K562 (cell line): ENCODE data around the gene SLC22A15. TPM values are rescaled to one million over a fixed set of nuclear protein-coding genes. Genes with fewer than 3 reads are reported as not detected.

ENCODE experiments used
- ATAC-seq: fragments of 200-7000 bp; cut with Tn5 transposase; 3 replicates; pipeline ENCODE4 v1.9.1; 2020; ENCODE audit warnings: moderate library complexity
- BruUV-seq: library from RNA; stranded (reverse); fragments of 400-500 nt; replicated peaks from 2 replicates; lab custom pipeline; 2021; lab: Mats Ljungman, UMichigan
- CTCF ChIA-PET: fragments of 300-600 bp; formaldehyde crosslinking; extraction: SDS; loops from one replicate; lab custom pipeline; 2021; ENCODE audit warnings: low intra/inter-chr PET ratio; lab: Yijun Ruan, JAX
- POLR2A ChIA-PET: fragments of 300-600, 350-650 bp; sonication (Branson Sonifier 250); formaldehyde crosslinking; extraction: SDS; loops from one replicate; lab custom pipeline; 2021; ENCODE audit warnings: antibody characterized with exemption, inconsistent platforms; lab: Yijun Ruan, JAX
- DNase-seq, 4 experiments: peaks; one replicate each; pipeline versions ENCODE4 v3.0.0 to v3.0.0-alpha.2; 2011 to 2018; ENCODE audit warnings: low spot score in 3 of 4, mixed read lengths in 3 of 4; ENCODE audit errors: extremely low read depth in 1 of 4
- FAIRE-seq: peaks from 2 replicates; lab custom pipeline; 2011; peaks lifted over from hg19 to GRCh38; lab: Jason Lieb, UNC
- H2AFZ ChIP-seq: 2 replicates; pipeline ENCODE4 v1.6.0; 2011; ENCODE audit warnings: low read depth, low read length, control low read depth, inconsistent platforms
- H3K27ac ChIP-seq: fragments of 200-600 bp; 3 replicates; pipeline ENCODE4 v1.8.0; 2011; ENCODE audit warnings: low read depth, mild to moderate bottlenecking, control low read depth, inconsistent platforms, low read length, moderate library complexity, mixed read lengths; ENCODE audit errors: extremely low read depth
- H3K27me3 ChIP-seq, 2 experiments: fragments of 300-600 bp in 1 of 2; 2 replicates in 1 of 2; 3 replicates in 1 of 2; pipeline versions ENCODE4 v1.6.0 to v1.8.0; 2011; ENCODE audit warnings: inconsistent platforms in 2 of 2, low read length in 2 of 2, mild to moderate bottlenecking in 1 of 2, mixed read lengths in 1 of 2, moderate library complexity in 1 of 2; ENCODE audit not compliant: control insufficient read depth in 2 of 2, insufficient read depth in 2 of 2
- H3K36me3 ChIP-seq: fragments of 300-600 bp; 3 replicates; pipeline ENCODE4 v1.8.0; 2011; ENCODE audit warnings: mild to moderate bottlenecking, low read length, inconsistent platforms; ENCODE audit not compliant: control insufficient read depth, insufficient read depth
- H3K4me1 ChIP-seq, 2 experiments: fragments of 200-600 bp in 1 of 2; replicated peaks in 1 of 2; 2 replicates in 1 of 2; 3 replicates in 1 of 2; pipeline versions ENCODE4 v1.5.1 to v1.8.0; 2011; ENCODE audit warnings: inconsistent platforms in 2 of 2, low read length in 2 of 2, mild to moderate bottlenecking in 1 of 2, mixed read lengths in 1 of 2, moderate library complexity in 1 of 2; ENCODE audit not compliant: control insufficient read depth in 2 of 2, insufficient read depth in 2 of 2
- H3K4me2 ChIP-seq: 2 replicates; pipeline ENCODE4 v1.6.1; 2011; ENCODE audit warnings: low read length, control low read depth, inconsistent platforms, mixed read lengths; ENCODE audit not compliant: insufficient read depth
- H3K4me3 ChIP-seq: fragments of 200-600 bp; sonication (generic), shearing (Covaris generic); 2 replicates; pipeline ENCODE4 v1.5.1; 2016; ENCODE audit warnings: control low read depth, inconsistent platforms
- H3K79me2 ChIP-seq: fragments of 200-600 bp; 3 replicates; pipeline ENCODE4 v1.8.0; 2011; ENCODE audit warnings: low read length, inconsistent platforms; ENCODE audit not compliant: control insufficient read depth, insufficient read depth
- H3K9ac ChIP-seq, 2 experiments: 2 replicates each; pipeline versions ENCODE4 v1.6.0 to v1.6.1; 2011; ENCODE audit warnings: low read depth in 2 of 2, low read length in 2 of 2, control low read depth in 1 of 2, inconsistent platforms in 1 of 2, mild to moderate bottlenecking in 1 of 2, mixed read lengths in 1 of 2; ENCODE audit not compliant: insufficient read depth in 1 of 2
- H3K9me1 ChIP-seq: one replicate; pipeline ENCODE4 v1.6.0; 2011; ENCODE audit warnings: inconsistent platforms, mild to moderate bottlenecking, low read length, moderate library complexity; ENCODE audit not compliant: control insufficient read depth, insufficient read depth
- H3K9me3 ChIP-seq: replicated peaks from 2 replicates; pipeline ENCODE4 v1.5.1; 2011; ENCODE audit warnings: low read depth, low read length, inconsistent platforms; ENCODE audit not compliant: control insufficient read depth, insufficient read depth
- H4K20me1 ChIP-seq: replicated peaks from 2 replicates; pipeline ENCODE4 v1.6.1; 2011; ENCODE audit warnings: low read length, inconsistent platforms, mixed read lengths; ENCODE audit not compliant: control insufficient read depth, insufficient read depth
- FOXM1 ChIP-seq, 2 experiments: fragments of 450-650 bp in 1 of 2; sonication (generic) in 1 of 2; formaldehyde crosslinking in 1 of 2; IDR thresholded peaks; 2 replicates each; pipeline versions ENCODE4 v1.6.1 to v1.9.0; 2017 to 2022; ENCODE audit warnings: low read depth in 2 of 2, mild to moderate bottlenecking in 2 of 2, missing genetic modification reagents in 1 of 2, moderate library complexity in 1 of 2
- POLR2A ChIP-seq: fragments of 450-650 bp; conservative IDR thresholded peaks from 2 replicates; pipeline ENCODE4 v1.6.1; 2016
- RCOR1 ChIP-seq, 2 experiments: IDR thresholded peaks; 2 replicates each; pipeline ENCODE4 v1.6.1; 2012; ENCODE audit warnings: low read depth in 2 of 2, low read length in 2 of 2, borderline replicate concordance in 1 of 2, improper control_type of control experiment in 1 of 2
- ZNF507 ChIP-seq: conservative IDR thresholded peaks from 2 replicates; pipeline ENCODE4 v1.6.1; 2017; ENCODE audit warnings: missing genetic modification characterization, missing compliant biosample characterization
- WGBS: fragments of 100-300 bp; shearing (Covaris generic); methylation state at CpG from one replicate; pipeline ENCODE4 v1.1.6; 2016; ENCODE audit warnings: low coverage, mixed read lengths; ENCODE audit not compliant: insufficient coverage; ENCODE audit errors: missing lambda C conversion rate; 5-methylcytosine and 5-hydroxymethylcytosine counted together
- in situ Hi-C: fragments of 300-500 bp; cut with MboI; formaldehyde crosslinking; loops from 4 replicates; pipeline ENCODE4 v1.15.0; 2018; ENCODE audit warnings: inconsistent platforms, mixed read lengths
- intact Hi-C: fragments of 100-400 bp; cut with micrococcal nuclease; formaldehyde crosslinking; loops from 2 replicates; pipeline ENCODE4 v1.14.2; 2022
- polyA plus RNA-seq, 8 experiments: library from polyadenylated mRNA; depleted of rRNA in 4 of 8; stranded (reverse) in 5 of 8; unstranded in 3 of 8; fragments of >200 nt; fragmentation: Nextera tagmentation in 2 of 8; fragmentation: Illumina TruSeq in 1 of 8; extraction: Ambion mirVana in 2 of 8; extraction: Trizol in 1 of 8; gene quantifications; 2 replicates each; pipeline versions ENCODE4 v1.2.1 to v1.2.3, GENCODE V29; 2011 to 2014; ENCODE audit warnings: inconsistent platforms in 1 of 8, missing spikeins in 1 of 8
- total RNA-seq, 7 experiments: library from RNA; depleted of rRNA in 6 of 7; stranded (reverse); fragments of >200 nt in 6 of 7; fragmentation: Illumina TruSeq in 2 of 7; extraction: Trizol in 2 of 7; gene quantifications; 2 replicates each; pipeline versions ENCODE4 v1.2.1 to v1.2.3, GENCODE V29; 2011 to 2021; ENCODE audit warnings: low replicate concordance in 1 of 7
- TF ChIP-seq, protein P1 (sequence below): fragments of 250-450 bp; sonication (Bioruptor Pico); IDR thresholded peaks from 2 replicates; pipeline ENCODE4 v1.4.0; 2020; ENCODE audit warnings: mild to moderate bottlenecking

SLC22A15 gene
- total and polyA plus RNA-seq, 9 of the 15 experiments (the other 6 are each of a cell fraction or from before 2014, with no cell fraction given), result 0.24 to 2.7 (median 1.2) TPM

DNA sequence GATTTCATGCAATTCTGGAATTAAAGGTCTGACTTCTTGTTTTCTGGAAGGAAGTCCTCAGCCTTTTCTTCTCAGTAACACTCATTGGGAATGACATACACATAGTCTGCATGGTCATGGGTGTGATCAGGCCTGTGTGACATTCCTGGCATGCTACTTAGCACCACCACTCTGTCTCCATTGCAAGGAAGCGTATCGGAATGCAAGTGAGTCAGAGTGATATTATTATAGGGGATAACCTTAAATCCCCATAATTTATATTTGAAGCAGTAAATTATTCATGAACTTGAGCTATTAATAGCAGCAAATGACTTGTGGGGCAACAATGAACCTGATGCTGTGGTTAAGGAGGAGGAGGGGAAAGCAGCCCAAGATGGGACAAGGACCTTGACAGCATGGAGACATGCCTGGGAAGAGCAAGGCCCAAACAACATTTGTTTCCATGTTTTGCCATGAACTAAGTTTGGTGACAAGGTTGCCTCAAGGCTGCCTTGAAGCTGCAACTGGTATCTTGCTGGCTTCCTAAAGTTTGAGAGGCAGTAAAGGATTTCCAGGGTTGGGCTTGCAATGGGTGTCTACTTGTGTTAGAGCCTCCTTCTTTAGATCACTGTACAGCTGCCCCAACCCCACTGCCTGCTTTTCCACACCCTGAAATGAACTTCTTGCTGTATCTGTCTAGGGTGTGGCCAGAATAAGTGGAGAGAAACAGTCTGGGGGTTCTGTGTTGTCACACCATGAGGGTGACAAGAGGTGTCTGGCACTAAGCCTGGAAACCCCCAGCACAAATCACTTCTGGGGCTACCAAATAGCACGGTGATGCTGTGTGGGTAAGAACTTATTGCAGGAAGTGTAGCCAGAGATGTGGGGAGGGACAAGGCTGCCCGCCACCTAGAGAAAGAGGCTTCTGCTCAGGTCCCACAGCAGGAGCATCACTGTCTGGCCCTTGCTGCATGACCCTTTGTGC is 139.4 kb downstream of the SLC22A15 start (continued):
- TF ChIP-seq RCOR1 (IDR thresholded peaks at IDR 0.05; ENCODE audit: borderline replicate concordance in 1 of 2, low read depth in 2 of 2, low read length in 2 of 2) (no peak), ZNF507 (tag) (no peak)

DNA sequence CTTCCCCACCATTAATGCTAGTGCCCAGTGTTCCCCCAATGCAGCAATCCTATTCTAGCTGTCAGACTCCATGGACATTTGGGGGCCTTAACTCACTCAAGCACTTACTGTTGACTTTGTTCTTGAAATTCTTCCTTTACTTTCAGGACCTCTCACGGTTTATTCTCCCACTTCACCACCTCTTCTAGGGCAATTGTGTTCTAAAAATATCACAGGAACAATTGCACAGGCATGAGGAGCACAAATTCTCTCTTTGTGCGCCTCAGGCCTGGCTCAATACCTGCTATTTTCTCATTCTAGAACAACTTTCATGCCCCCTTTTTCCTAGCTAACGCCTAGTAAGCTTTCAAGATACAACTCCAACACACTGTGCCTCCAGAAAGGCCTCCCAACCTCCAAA is 142.2 kb downstream of the SLC22A15 start:
- H3K4me3 ChIP-seq, result no peak overlapping the region
- no peaks in the 10 kb centered on the region; the same call in 1 of the 2 replicates for H3K9me3 ChIP-seq
- FAIRE-seq, result no peak
- no peak for ATAC-seq
- no peaks in the 10 kb centered on the region for H3K36me3 ChIP-seq
- H3K27me3 ChIP-seq, result peaks cover 8 to 13% of the 10 kb centered on the region in 2 experiments; a peak in 4 of 5 replicates
- H3K4me2 ChIP-seq, result no peak overlapping the region
- CTCF ChIA-PET, result no interaction called here
- DNase-seq, result no peak
- H3K9ac ChIP-seq, result no peak overlapping the region
- POLR2A ChIA-PET, result interaction anchor here (0.6 kb wide), 1 partner anchor 380 kb away, joined by 3 read pairs; no protein-coding TSS in a partner anchor
- BruUV-seq, result no TSS peak
- WGBS, result 0% methylated on average over 3 of the region's 3 CpGs
- no peaks in the 10 kb centered on the region for H3K4me1 ChIP-seq
- H4K20me1 ChIP-seq, result no peaks in the 10 kb centered on the region
- no peak overlapping the region for H3K27ac ChIP-seq
- H2AFZ ChIP-seq, result no peak overlapping the region
- intact Hi-C loops (no loop called here), in situ Hi-C loops (no loop called here)
- no peaks in the 10 kb centered on the region for H3K79me2 ChIP-seq
- no peaks in the 10 kb centered on the region for H3K9me1 ChIP-seq
- TF ChIP-seq FOXM1 (IDR thresholded peaks at IDR 0.05; ENCODE audit: low read depth) (no peak), FOXM1 (CRISPR knock-in tag; IDR thresholded peaks at IDR 0.05; ENCODE audit: low read depth) (no peak), POLR2A (no peak)
- TF ChIP-seq, protein P1, sequence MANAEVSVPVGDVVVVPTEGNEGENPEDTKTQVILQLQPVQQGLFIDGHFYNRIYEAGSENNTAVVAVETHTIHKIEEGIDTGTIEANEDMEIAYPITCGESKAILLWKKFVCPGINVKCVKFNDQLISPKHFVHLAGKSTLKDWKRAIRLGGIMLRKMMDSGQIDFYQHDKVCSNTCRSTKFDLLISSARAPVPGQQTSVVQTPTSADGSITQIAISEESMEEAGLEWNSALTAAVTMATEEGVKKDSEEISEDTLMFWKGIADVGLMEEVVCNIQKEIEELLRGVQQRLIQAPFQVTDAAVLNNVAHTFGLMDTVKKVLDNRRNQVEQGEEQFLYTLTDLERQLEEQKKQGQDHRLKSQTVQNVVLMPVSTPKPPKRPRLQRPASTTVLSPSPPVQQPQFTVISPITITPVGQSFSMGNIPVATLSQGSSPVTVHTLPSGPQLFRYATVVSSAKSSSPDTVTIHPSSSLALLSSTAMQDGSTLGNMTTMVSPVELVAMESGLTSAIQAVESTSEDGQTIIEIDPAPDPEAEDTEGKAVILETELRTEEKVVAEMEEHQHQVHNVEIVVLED (CRISPR knock-in tag), result no peak
- TF ChIP-seq, all 486 proteins: peak for 0

Other genes starting within 250 kb of the SLC22A15 start
- gene CASQ2, start 207.8 kb upstream of the SLC22A15 start, total RNA-seq (2014; rRNA removed), result not detected in 2 replicates
- not detected in 2 replicates for gene CASQ2, start 207.8 kb upstream of the SLC22A15 start, total RNA-seq (2014; rRNA removed; fragmentation: Illumina TruSeq; extraction: Trizol)
- not detected in 2 replicates for gene CASQ2, start 207.8 kb upstream of the SLC22A15 start, total RNA-seq (2015; rRNA removed; fragmentation: Illumina TruSeq; extraction: Trizol)
- not detected in 2 replicates for gene CASQ2, start 207.8 kb upstream of the SLC22A15 start, total RNA-seq (2021)
- not detected in 2 replicates for gene CASQ2, start 207.8 kb upstream of the SLC22A15 start, polyA plus RNA-seq (2011; rRNA removed)
- not detected in 2 replicates for gene CASQ2, start 207.8 kb upstream of the SLC22A15 start, polyA plus RNA-seq (2014; fragmentation: Illumina TruSeq; extraction: Trizol)
- not detected for gene CASQ2, start 207.8 kb upstream of the SLC22A15 start, polyA plus RNA-seq (2014; fragmentation: Nextera tagmentation; extraction: Ambion mirVana)
- gene CASQ2, start 207.8 kb upstream of the SLC22A15 start, polyA plus RNA-seq (2014; rRNA removed), result not detected in 2 replicates
- gene NHLH2, start 135.4 kb upstream of the SLC22A15 start, total RNA-seq (2014; rRNA removed), result not detected in 2 replicates
- not detected in 2 replicates for gene NHLH2, start 135.4 kb upstream of the SLC22A15 start, total RNA-seq (2014; rRNA removed; fragmentation: Illumina TruSeq; extraction: Trizol)
- gene NHLH2, start 135.4 kb upstream of the SLC22A15 start, total RNA-seq (2015; rRNA removed; fragmentation: Illumina TruSeq; extraction: Trizol), result not detected in 2 replicates
- not detected in 2 replicates for gene NHLH2, start 135.4 kb upstream of the SLC22A15 start, total RNA-seq (2021)
- gene NHLH2, start 135.4 kb upstream of the SLC22A15 start, polyA plus RNA-seq (2011; rRNA removed), result not detected in 2 replicates
- gene NHLH2, start 135.4 kb upstream of the SLC22A15 start, polyA plus RNA-seq (2014; fragmentation: Illumina TruSeq; extraction: Trizol), result not detected in 2 replicates
- gene NHLH2, start 135.4 kb upstream of the SLC22A15 start, polyA plus RNA-seq (2014; fragmentation: Nextera tagmentation; extraction: Ambion mirVana), result not detected
- not detected in 2 replicates for gene NHLH2, start 135.4 kb upstream of the SLC22A15 start, polyA plus RNA-seq (2014; rRNA removed)
- not detected in 2 replicates for gene MAB21L3, start 134.9 kb downstream of the SLC22A15 start, total RNA-seq (2014; rRNA removed)
- gene MAB21L3, start 134.9 kb downstream of the SLC22A15 start, total RNA-seq (2014; rRNA removed; fragmentation: Illumina TruSeq; extraction: Trizol), result not detected in 2 replicates
- gene MAB21L3, start 134.9 kb downstream of the SLC22A15 start, total RNA-seq (2015; rRNA removed; fragmentation: Illumina TruSeq; extraction: Trizol), result not detected in 2 replicates
- gene MAB21L3, start 134.9 kb downstream of the SLC22A15 start, total RNA-seq (2021), result not detected in 2 replicates
- gene MAB21L3, start 134.9 kb downstream of the SLC22A15 start, polyA plus RNA-seq (2011; rRNA removed), result not detected in 2 replicates
- not detected in 2 replicates for gene MAB21L3, start 134.9 kb downstream of the SLC22A15 start, polyA plus RNA-seq (2014; fragmentation: Illumina TruSeq; extraction: Trizol)
- gene MAB21L3, start 134.9 kb downstream of the SLC22A15 start, polyA plus RNA-seq (2014; fragmentation: Nextera tagmentation; extraction: Ambion mirVana), result not detected
- not detected in 2 replicates for gene MAB21L3, start 134.9 kb downstream of the SLC22A15 start, polyA plus RNA-seq (2014; rRNA removed)